Brain pericyte (primary cell): Measurements from ENCODE around the gene UBQLN3.

Experiments used
- DNase-seq: peaks from one replicate; pipeline ENCODE4 v3.0.0-alpha.2; 2012; ENCODE audit warnings: low read depth, low spot score

The UBQLN3 gene

DNA sequence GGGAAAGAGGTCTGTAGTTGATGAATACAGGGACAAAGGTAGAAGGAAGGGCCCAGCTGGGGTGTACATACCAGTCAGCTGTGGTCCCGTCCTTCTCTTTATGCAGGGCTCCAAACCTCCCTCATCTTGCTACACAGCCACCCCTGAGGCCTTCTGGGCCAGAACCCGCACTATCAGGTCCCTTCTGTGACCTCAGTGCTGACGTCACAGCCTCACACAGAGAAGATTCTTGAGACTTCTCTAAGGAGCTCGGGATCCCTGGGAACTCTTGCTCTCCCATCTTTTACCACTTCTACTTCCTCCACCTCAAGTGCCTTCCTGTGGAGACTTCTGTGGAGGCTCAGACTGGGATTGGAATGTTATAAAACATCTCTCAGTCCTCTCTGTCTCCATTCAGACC lies at the start of gene UBQLN3:
Gene UBQLN3 (minus strand): TSS at position 155 of the 400 bp plus-strand sequence. CDS start 399 bp downstream, outside the sequence.
- no peak for DNase-seq

DNA sequence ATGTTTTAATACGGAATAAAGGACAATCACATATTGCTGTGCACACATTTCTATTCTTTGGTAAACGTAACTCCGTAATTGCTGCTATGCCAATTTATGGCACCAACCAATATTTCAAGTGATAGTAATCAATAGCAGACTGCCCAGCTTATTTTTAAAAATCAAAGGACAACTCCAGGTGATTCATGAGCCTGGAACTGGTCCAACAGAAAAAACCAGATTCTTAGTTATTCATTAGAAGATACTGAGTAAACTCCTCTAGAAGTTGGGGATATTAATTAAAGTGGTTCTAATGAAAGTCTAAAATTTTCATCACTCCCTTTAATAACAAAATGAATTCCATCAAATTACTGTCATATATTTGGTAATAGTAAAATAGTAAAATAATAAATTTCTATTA lies 48.0 kb upstream of the UBQLN3 start:
- no peak for DNase-seq

DNA sequence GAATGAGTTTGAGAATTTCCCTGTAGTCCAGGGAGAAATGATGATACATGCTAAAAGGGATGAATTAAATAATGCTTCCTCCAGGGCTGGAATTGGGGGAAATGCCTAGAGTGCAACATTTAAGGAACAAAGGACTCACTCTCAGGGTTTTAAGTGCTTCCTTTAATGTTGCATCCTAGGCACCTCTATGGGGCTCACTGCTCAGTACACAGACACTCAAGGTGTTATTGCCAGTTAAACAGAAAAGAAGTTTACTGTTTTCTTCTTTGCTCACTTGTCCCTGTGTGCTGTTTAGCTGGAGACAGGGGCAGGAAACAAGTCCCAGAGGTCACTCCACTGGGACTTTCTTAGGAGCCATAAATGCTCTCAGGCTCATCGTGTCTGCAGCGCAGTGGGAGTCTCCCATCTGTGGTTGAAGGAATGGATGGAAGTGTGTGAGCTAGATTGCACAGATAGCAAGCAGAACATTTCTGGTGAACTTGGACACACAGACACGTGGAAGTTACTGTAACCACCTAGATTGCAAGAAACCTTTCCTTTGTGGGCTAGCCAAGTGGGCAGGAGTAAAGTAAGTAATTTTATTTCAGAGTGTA lies 46.9 kb upstream of the UBQLN3 start:
- no peak for DNase-seq

DNA sequence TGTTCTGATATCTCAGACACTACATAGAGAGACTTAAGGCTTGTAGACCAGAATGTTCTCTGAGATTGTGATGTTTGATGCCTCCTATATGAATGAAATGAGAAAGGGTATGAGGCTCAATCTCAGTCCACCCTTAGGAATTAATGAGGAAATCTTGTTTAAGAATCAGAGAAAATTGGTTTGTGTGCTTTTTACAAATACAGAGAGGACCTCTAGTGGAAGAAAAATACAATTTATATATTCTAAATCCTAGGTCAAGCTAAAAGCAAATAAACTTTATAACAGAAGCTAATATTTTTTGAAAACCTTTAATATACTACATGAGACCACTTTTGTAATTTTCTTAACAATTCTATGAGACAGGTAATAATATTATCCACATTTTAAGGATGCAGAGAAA lies 43.6 kb upstream of the UBQLN3 start:
- no peak for DNase-seq

DNA sequence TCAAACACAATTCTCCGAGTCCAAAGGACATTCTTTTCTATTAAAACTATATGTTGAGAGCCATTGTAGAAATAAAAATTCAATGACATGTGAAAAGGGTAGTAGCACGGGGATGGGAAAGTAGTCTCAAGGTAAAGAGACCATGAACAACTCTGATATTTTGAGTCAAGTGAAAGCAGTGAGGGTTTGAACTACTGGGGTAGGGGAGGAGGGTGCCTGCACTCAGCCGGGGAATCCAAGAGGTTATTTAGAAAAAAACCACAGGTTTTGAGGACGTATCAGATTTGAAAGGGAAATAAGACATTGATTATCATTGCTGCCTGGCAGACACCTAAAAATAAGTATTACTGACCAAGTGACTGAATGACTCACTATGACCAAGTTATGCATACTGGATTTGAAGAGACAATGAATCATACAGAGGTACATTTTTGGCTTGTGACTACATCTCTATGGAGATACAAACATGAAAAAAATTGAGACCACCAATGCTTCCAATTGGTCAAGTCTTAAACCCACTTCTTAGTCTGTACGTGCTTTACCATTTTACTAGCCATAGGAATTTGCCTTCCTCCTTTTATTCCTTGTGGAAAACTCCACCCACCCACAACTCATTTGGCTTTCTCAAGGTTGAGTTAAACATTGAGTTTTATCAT lies 40.8 kb upstream of the UBQLN3 start:
- no peak for DNase-seq

DNA sequence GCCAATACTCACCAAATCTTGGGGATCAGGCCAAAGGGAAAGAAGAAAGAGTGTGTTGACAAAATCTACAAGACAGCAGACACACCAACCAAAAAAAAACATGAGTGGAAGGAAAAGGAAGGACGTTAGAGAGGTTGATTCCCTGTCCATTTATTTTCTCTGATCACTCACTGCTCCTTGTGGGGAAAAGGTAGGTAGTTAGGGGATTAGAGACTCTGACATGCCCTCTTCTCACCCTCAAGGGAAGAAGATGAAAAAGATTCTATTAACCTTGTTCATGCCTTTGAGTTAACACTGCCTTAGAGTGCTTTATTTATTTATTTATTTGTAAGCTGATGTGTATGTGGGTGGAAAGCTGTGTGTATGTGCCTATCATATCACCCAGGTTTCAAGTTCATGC lies 38.7 kb upstream of the UBQLN3 start, which contains the start of gene OR52H1:
Gene OR52H1 (minus strand): TSS at position 101 of the 400 bp plus-strand sequence. CDS start 3,035 bp downstream, outside the sequence.
- no peak for DNase-seq

DNA sequence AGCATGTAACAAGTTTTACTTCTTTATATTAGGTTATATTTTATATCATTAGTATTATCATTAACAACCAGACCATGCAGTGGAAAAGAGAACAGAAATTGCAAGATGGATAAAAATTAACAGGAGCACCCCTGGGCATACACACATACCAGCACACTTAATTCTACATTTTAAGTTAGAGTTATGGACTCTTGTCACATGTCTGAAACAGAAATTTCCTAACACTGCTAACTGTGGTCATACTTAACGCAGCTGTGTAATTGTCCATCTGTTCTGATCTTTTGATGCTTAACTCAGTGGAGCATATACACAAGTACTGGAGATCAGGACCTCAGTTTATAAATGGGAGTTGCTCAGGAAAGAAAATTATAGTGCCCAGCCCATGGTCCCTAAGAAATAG lies 38.2 kb upstream of the UBQLN3 start:
- no peak for DNase-seq

DNA sequence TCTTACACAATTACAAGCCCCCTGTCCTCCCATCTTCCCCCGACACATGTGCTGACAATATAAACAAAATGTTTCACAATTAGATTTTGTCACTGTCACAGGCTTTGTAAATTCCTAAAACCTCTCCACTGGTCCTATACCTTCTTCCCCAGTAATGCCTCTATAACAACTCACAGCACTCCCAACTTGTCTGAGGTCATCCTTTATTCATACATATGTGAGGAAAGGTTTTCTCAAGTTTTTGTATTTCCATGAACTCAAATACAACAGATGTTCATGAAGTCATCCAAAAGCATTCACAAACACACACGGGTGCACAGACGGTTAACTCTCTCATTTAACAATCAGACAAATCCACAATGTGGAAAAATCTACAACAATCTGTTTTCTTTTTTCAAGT lies 36.7 kb upstream of the UBQLN3 start:
- DNase-seq, result no peak

DNA sequence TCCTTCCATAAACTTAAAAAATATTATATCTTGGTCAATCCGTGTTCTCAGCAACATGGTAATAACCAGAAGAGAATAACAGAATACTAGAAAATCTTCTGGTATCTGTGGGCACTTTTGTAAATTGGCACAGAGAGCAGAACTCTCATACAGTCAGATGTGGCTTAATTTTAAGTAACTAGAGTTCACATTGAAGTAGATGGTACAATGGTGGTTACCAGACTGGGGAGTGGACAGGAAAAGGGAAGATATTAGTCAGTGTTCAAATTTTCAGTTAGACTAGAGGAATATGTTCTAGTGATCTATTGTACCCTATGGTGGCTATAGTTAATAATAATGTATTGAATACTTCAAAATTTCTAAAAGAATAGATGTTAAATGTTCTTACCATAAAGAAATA lies 31.7 kb upstream of the UBQLN3 start:
- DNase-seq, result no peak

DNA sequence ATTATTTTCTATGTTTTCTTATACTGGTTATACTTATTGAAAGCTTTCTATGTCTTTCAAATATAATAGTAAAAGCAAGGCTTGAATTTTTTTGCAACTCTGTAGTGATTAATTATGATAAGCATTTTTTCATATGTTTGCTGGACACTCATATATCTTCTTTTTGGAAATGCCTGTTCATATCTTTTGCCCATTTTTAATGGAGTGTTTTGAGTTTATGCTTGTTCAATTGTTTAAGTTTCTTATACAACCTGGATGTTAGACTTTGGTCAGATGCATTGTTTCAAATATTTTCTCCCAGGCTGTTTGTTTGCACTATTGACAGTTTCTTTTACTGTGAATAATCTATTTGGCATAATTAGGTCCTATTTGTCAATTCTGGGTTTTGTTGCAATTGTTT lies 26.7 kb upstream of the UBQLN3 start:
- DNase-seq, result no peak

DNA sequence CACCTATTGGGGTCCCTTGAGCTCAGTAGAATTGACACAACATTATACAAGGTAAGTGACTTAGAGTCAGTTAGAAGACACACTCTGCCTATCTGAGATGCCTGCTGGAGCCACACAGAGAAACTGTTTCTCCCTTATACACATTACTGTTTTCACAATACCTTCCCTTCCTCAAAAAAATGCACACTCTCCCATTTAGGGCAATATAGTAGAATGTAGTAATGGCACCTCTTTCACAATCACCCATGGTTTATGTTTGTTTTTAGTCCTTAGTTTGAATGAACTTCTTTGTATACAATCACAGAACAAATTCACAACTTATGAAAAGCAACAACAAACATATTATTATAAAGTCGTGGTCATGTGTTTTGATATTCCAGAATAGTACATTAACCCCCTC lies 24.3 kb upstream of the UBQLN3 start:
- DNase-seq, result no peak

DNA sequence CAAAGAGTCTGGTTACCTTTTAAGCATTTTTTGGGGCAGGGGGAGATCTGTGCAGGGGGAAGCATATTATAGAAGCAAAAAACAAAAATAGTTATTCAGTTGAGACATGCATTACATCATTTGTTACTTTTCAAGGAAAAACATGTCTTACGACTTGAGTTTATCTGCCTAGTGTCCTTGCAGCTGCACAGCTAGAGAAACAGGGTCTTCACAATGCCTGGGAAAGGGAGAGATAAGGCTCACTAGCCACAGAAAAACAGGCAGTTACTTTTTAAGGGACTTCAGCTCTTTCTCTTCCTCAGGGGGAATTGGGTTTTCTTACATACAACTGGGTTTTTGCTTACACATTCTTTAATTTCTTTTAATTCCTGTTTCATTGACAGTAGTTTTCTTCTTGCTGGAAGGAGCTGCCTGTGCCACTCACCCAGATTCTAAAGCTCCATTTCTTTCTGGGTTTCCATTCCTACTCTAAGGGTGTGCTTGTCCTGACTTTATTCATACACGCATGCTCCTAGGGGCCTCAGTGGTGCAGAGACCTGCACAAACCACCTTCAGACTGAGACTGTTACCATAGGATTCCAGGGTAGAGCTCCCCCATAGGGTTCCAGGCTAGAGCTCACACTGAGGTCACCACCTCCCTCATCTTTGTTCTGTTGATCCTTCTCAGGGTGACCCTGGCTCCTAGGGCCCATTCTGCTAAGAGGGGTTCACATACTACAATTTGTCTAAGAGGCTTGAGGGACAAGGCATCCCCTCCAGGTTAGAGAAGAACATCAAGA lies 21.5 kb upstream of the UBQLN3 start:
- no peak for DNase-seq

DNA sequence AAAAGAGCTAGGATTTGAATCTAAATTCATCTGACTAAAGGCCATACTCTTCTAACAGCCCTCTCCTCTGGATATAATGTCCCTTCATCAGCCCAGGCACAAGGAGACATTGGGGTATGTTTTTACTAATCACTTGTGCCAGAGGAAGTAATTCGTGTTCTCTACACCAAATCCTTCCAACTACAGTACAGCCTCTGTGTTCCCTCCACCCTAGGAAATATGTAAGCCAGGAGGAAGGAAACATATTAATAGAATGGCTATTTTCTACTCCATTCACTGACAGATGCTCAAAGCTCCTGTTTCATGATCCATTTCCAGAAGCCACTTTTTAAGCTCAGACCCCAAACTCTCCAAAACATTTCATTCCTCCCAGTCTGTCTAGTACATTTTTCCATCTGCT lies 18.7 kb upstream of the UBQLN3 start:
- DNase-seq, result no peak

DNA sequence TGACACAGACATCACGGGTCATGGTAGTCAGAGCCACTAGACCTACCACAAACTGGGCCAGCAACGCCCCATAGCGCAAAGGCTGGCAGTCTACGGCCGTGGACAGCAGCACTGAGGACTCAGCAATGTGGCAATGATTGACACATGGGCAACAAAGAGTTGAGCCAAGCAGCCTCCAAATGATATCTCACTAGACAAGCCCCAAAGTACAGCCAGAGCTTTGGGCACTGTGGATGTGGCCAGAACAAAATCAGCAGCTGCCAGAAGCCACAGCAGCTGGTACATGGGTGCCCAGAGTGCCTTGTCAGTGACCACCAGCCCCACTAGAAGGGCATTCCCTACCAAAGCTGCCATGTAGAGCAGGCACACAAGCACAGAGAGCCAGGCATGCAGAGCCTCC lies 18.0 kb upstream of the UBQLN3 start:
- no peak for DNase-seq

DNA sequence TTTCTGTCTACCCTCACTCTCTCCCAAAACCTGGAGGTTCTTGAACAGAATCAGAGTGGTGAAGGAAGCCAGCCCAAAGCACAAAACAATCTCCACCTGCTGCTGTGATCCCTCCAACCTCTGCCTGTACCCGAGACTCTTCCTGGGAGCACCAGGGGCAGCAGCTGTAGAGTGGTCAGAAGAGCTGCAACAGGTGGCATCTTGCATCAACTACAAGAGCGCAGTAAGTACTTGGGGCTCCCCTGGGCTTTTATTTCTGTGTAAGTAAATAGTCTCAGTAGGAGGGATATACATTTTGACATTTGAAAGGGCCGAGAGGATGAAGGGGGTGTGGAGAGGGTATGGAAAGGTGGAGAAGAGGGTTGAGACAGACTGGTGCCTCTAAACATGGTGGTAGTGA lies 15.0 kb upstream of the UBQLN3 start:
- DNase-seq, result no peak

DNA sequence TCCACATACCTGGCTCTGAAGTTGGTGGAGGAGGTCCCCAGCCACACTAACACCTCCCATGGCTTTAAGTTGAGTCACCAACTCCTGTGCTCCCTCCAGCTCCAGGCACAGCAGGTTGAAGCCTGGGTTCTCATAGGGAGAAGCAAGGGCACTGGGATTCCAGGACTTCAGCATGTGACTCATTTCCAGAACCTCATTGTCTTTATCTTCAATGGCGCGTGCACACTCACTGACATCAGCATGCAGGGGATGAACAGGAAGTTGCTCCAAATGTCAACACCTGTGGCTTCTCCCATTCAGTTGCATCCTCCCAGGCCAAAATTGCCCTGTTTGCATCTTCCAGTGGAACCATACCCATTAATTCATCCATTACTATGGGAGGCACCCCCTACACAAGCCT lies 12.6 kb upstream of the UBQLN3 start:
- DNase-seq, result no peak

DNA sequence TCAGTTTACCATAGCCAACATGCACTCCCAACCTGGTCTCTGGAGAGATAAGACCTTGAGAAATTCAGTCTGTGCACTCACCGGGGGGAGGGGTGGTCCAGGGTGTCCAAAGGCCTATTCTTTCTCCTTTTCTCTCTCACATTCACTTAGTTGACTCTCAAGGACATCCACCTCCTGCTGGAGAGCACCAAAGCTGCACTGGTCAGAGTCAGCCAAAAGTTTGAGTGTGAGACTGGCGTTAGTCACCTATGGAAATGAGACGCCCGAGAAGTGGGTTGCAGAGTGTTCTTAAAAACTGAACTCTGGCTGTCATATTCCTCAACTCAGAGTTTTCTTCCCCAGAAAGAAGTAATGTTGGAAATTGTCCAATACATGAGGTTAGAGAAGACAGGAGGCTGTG lies 11.8 kb upstream of the UBQLN3 start:
- DNase-seq, result no peak

DNA sequence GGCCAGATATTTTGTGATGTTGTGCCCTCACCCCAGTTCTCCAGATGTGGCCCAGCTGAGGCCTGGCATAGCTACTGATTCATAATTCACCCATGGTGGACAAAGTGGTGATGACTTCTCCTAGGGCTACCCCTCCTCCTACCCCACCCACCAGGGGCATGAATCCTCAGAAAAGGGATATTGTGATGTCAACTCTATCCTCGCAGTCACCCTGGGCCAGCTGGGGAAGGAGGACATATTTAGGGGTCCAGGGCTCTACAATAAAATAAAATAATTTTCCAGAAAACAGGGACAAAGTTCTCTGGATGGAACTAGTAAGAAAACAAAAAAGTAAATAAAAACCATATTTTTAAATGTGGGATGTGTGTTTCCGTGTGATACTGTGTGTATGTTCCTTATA lies 6.8 kb upstream of the UBQLN3 start, which contains the start of gene UBQLNL:
Gene UBQLNL (minus strand): TSS at position 101 of the 400 bp plus-strand sequence. CDS start 258 bp downstream, outside the sequence.
- no peak for DNase-seq

DNA sequence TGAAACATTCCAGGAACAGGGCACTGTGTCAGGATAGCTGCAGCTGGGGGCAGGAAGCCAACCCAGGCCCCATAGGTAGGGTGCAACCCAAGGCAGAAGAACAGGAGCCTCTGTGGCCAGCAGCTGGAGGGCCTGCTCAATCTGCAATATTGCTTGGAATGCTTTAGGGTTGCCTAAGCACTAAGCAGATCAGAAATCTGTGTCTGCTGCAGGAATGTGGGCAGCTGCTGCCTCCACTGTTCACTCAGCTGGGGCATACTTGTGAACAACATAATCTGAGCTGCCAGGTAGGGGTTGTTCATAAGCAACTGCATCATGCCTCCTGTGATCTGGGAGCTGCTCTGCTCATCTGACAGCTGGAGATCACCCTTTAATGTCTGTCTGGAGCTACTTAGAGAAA lies 5.1 kb upstream of the UBQLN3 start:
- no peak for DNase-seq

DNA sequence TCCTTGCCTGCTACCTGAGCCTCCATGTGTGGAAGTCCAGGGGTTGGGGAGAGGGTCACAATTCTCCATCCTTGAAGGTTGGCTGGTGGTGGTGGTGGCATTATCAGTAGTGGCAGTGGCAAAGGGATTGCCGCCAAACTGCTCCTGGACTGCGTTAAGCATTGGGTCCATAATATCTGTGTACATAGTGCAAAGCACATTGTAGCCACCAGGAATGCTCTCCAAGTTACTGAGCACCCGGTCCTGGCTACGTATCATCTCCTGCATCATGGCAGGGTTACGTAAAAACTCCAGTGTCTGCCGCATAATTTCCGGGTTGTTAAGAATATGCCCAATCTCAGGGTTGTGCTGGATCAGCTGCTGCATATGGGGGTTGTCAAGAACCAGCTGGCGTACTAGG lies 1.2 kb downstream of the UBQLN3 start:
- no peak for DNase-seq

DNA sequence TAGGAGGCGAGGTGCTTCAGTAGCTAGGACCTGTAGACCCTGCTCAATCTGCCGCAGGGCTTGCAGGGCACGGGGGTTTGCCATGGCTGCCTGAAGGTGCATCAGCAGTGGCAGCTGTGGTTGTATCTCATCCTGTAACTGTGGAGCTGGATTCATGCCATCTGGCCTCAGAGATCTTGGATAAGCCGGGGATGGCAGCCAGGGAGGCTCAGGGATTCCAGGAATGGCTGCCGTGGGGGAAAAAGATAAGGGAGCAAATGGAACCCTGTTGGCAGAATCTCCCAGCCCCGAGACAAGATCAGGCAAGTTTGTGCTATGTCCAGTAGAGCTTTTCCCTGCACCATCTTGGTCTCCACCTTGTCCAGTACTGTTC lies 1.8 kb downstream of the UBQLN3 start:
- DNase-seq, result no peak

DNA sequence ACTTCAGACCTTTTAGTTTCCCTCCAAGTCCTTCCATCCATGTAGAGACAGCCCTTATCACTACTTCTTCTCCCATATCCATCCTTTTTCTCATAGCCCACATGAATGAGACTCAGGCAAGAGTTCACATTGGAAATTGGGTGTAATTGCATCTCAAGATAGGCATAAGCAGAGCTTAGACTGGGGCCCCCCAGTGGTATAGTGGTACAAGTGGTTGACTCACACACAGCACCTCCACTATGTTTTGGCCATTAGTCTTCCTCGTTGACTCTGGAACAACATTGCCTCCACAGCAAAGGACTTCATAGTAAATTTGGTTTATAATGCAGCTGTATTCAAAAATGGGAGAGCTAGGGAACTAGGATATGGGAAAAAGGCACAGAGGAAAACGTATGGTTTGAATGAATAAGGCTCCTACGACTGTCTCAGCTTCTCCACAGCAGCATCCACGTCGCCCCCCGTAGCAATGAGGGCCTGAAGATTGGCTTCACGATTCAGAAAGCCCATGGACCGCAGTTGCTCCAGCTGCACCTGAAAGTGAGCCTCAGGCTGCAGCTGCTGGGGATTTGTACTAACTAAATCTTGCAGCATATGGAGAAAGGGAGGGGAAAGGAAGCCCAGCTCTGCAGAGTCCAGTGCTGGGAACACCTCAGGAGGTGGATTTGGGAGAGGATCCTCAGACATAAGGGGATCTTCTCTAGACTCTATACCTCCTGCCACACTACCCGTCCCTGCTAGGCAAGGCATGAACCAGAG lies 2.4 kb downstream of the UBQLN3 start:
- no peak for DNase-seq
